ENCODE results near the gene FGD2. TPM values are rescaled to one million over a fixed set of nuclear protein-coding genes. Genes with fewer than 3 reads are reported as not detected.

Gene FGD2
- total and polyA plus RNA-seq, 9 of the 15 experiments (the other 6 are each of a cell fraction or from before 2014, with no cell fraction given) = 0.09 TPM; not detected in 8

DNA sequence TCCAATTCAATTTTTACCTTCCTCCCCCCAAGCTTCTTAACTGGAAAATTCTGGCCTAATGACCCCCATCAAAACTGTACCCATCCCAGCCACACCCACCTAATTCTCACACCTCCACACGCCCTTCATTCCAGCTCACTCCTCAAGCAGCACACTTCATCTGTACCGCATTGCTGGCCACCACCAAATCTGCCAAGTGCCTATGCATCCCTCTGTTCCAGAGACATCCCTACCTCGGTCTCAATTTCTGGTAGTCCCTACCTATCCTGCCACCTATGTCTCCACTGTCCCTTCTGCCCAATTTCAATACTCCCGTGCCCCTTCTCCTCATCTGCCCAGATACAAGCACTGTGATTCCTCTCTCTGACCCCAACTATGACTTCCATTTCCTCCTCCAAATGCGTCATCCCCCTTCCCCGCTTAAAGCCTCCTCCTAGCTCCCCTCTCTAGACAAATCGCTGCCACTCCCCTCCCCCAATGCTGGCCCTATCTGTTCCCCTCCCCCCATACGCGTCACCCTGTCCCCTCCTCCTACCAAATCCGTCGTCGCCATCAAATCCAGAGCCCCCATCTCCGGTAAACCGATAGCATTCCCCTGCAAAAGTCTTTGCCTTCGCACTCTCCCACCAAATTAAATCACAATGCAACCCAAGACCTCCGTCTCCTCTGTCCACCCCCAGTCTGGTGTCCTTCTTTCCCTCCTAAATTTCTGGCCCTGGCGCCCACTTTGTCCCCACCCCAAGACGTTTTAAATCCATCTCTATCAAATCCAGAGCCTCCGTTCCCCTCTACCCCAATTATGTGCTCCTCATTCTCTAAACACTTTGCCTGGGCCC lies 20.7 kb upstream of the FGD2 start (continued):
- peak; percentile 19; the same call in 1 of the 2 replicates for TF ChIP-seq NCOA1 (IDR thresholded peaks at IDR 0.05; ENCODE audit: low read depth)
- TF ChIP-seq SRSF9 (IDR thresholded peaks at IDR 0.05; ENCODE audit: borderline replicate concordance, low read depth, low read length) = no peak
- no peak for TF ChIP-seq STAT5A (IDR thresholded peaks at IDR 0.05; ENCODE audit: borderline replicate concordance, low read length)
- 0 out of 2 replicates have a peak, but pooled peaks have one; percentile 31 for TF ChIP-seq YBX1 (IDR thresholded peaks at IDR 0.05)
- no peak for TF ChIP-seq MCM7 (IDR thresholded peaks at IDR 0.05)
- no peak for TF ChIP-seq POLR2AphosphoS5 (IDR thresholded peaks at IDR 0.05; ENCODE audit: control insufficient read depth, insufficient read depth, low read depth, low read length)
- TF ChIP-seq GTF2F1 (IDR thresholded peaks at IDR 0.05; ENCODE audit: low read depth, low read length) = no peak
- TF ChIP-seq ZNF77 (CRISPR knock-in tag; IDR thresholded peaks at IDR 0.05) = no peak
- no peak for TF ChIP-seq SP1 (CRISPR knock-in tag; IDR thresholded peaks at IDR 0.05)
- no peak for TF ChIP-seq ZNF778 (CRISPR knock-in tag; IDR thresholded peaks at IDR 0.05)
- TF ChIP-seq GATA2 (CRISPR knock-in tag; IDR thresholded peaks at IDR 0.05) = no peak
- TF ChIP-seq ETV6 (IDR thresholded peaks at IDR 0.05; ENCODE audit: borderline replicate concordance in 1 of 2, low read depth in 2 of 2, low read length in 1 of 2) = no peak
- TF ChIP-seq ETV6 (CRISPR knock-in tag; IDR thresholded peaks at IDR 0.05; ENCODE audit: borderline replicate concordance) = no peak
- TF ChIP-seq SMAD3 (CRISPR knock-in tag; conservative IDR thresholded peaks at IDR 0.05) = no peak
- TF ChIP-seq ZNF41 (CRISPR knock-in tag; conservative IDR thresholded peaks at IDR 0.05) = no peak
- no peak for TF ChIP-seq RB1 (IDR thresholded peaks at IDR 0.05; ENCODE audit: low read depth)
- peak; percentile 66 for TF ChIP-seq DPF2 (IDR thresholded peaks at IDR 0.05)
- no peak for TF ChIP-seq EZH2 (IDR thresholded peaks at IDR 0.05; ENCODE audit: borderline replicate concordance, low read depth, low read length)
- no peak for TF ChIP-seq KLF13 (tag; IDR thresholded peaks at IDR 0.05; ENCODE audit: borderline replicate concordance, low read depth)
- no peak for TF ChIP-seq GTF3C2 (IDR thresholded peaks at IDR 0.05; ENCODE audit: borderline replicate concordance, extremely low read depth, insufficient read length)
- no peak for TF ChIP-seq SREBF2 (CRISPR knock-in tag; IDR thresholded peaks at IDR 0.05)
- TF ChIP-seq, protein P1, sequence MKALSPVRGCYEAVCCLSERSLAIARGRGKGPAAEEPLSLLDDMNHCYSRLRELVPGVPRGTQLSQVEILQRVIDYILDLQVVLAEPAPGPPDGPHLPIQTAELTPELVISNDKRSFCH (CRISPR knock-in tag; IDR thresholded peaks at IDR 0.05) = no peak
- TF ChIP-seq, protein P1 (tag; IDR thresholded peaks at IDR 0.05) = no peak
- no peak for TF ChIP-seq NR2C2 (CRISPR knock-in tag; IDR thresholded peaks at IDR 0.05)
- no peak for TF ChIP-seq NR2C2 (tag; IDR thresholded peaks at IDR 0.05)
- TF ChIP-seq ZBTB26 (CRISPR knock-in tag; IDR thresholded peaks at IDR 0.05) = no peak
